Dendritic cell treated with granulocyte-macrophage colony-stimulating factor and Interleukin-4, amounts not matched to agents 40 ng/mL and 50 ng/mL, for 4 days (primary cell): ENCODE data around the gene GNG5.
A peak's percentile ranks its signal among the peaks of the same experiment; 100 is the strongest.
"Not testable (repeated sequence)": the region's sequence is repeated elsewhere in the genome, so short reads cannot be mapped to it uniquely, and the experiment has no call there.

Experiments used
- H3K27ac Mint-ChIP-seq: one replicate; pipeline ENCODE4 v1.8.0; 2022; ENCODE audit warnings: mild to moderate bottlenecking, mixed read lengths
- H3K27me3 Mint-ChIP-seq: one replicate; pipeline ENCODE4 v1.8.0; 2022; ENCODE audit warnings: mild to moderate bottlenecking, mixed read lengths
- H3K36me3 Mint-ChIP-seq: one replicate; pipeline ENCODE4 v1.8.0; 2022; ENCODE audit warnings: low read depth, mixed read lengths
- H3K4me1 Mint-ChIP-seq: one replicate; pipeline ENCODE4 v1.8.0; 2022; ENCODE audit warnings: low read depth, mixed read lengths
- H3K4me3 Mint-ChIP-seq: one replicate; pipeline ENCODE4 v1.8.0; 2022; ENCODE audit warnings: mild to moderate bottlenecking, moderate library complexity, mixed read lengths
- H3K9me3 Mint-ChIP-seq: one replicate; pipeline ENCODE4 v1.8.0; 2022; ENCODE audit warnings: mixed read lengths
- intact Hi-C: fragments of 100-400 bp; cut with micrococcal nuclease; formaldehyde crosslinking; loops from one replicate; pipeline ENCODE4 v1.15.0; 2022

Gene GNG5

DNA sequence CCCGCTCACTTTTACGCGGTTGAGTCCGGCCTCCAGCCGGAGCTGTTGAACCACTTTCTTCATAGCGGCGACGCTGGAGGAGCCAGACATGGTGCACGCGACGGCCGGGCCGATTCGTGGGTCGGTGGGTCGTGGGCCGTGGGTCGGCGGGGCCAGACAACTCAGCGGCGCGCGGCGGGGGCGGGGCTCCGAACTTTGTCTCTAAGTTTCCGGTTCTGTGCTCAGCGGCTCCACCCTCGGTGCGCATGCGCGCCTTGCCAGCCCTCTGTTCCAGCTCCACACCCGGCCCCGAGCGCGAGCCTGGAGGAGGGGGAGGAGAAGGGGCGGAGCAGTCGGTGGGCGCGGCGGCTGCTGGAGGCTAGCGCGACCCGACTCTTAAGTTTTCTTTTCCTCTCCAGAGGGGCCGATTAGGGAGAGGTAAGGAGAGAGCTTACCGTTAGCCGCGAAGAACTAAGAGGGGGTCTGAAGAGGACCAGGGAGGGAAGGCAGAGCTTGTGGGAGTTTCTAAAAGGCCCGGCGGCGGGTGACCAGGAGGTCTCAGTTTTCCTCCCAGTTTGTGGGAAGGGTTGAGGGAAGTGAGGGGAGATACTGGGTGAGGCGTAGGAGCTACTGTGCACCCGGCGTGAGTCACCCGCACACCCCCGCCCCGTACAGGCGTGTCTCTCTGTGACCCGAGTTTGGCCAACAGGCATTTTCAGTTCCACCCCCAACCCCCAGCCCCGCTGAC lies at the start of gene GNG5, which contains the start of gene SPATA1:
TSS of gene GNG5 (minus strand) at position 580 of the 727 bp plus-strand sequence. CDS start at position 90, 490 bp downstream.
TSS of gene SPATA1 (plus strand) at position 385 of the 727 bp plus-strand sequence. CDS start 9,974 bp downstream, outside the sequence.
- H3K27me3 Mint-ChIP-seq = no peaks in the 10 kb centered on the region
- peak within 1 kb of the TSS; percentile 91 for H3K4me3 Mint-ChIP-seq
- H3K27ac Mint-ChIP-seq = peak within 1 kb of the TSS; percentile 98
- H3K9me3 Mint-ChIP-seq = peaks cover 21% of the 10 kb centered on the region
- peaks cover 37% of the 10 kb centered on the region for H3K4me1 Mint-ChIP-seq
- H3K36me3 Mint-ChIP-seq = peaks cover 62% of the 10 kb centered on the region
- intact Hi-C loops = loop anchor here (1.0 to 5.0 kb wide), 4 partner anchors 68 to 204 kb away; partner anchors contain the start of genes CTBS, SAMD13 and SSX2IP

DNA sequence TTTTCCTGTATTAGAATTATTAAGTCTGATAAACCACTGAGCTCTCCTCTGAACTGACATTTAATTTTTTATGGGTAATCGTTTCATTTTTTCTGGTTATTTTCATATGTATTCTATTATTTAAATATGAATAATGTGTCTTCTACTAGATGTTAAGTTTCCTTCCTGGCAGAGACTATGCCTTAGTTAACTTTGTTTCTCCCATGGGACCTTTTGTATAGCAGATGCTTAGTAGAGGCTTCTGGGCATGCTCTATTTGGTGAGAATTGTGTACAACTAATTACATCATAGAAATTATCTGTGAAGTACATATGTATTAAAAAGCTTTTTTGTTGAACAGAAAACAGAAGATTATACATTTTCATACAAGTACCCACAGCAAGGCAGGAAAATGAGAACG lies 44.4 kb upstream of the GNG5 start:
- intact Hi-C loops = no loop called here
- Mint-ChIP-seq H3K36me3 (peaks cover 25% of the 10 kb centered on the region), H3K27ac (no peak overlapping the region), H3K4me1 (peaks cover 6% of the 10 kb centered on the region), H3K4me3 (no peak overlapping the region), H3K27me3 (no peaks in the 10 kb centered on the region), H3K9me3 (no peaks in the 10 kb centered on the region)

DNA sequence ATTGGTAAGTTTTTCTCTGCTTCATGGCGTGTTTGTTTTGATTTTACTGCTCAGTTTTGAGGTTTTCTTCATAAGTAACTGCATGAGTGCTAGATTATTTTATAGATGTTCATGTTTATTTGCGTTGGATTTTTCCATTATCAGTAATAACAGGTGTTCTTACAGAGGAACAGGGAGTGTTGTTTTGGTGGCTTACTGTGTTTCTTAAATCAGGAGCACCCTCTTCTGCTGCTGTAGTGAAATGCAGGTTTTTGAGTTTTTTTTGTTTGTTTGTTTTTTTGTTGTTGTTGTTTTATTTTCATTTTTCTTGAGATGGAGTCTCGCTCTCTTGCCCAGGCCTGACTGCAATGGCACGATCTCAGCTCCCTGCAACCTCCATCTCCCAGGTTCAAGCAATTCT lies 35.3 kb upstream of the GNG5 start:
- no peak overlapping the region for H3K4me3 Mint-ChIP-seq
- no peaks in the 10 kb centered on the region for H3K27me3 Mint-ChIP-seq
- no peak overlapping the region for H3K27ac Mint-ChIP-seq
- peaks cover 76% of the 10 kb centered on the region for H3K36me3 Mint-ChIP-seq
- no peaks in the 10 kb centered on the region for H3K4me1 Mint-ChIP-seq
- intact Hi-C loops = loop anchor here (10.0 kb wide), 2 partner anchors 213 to 397 kb away; partner anchors contain the start of gene PRKACB
- no peaks in the 10 kb centered on the region for H3K9me3 Mint-ChIP-seq

DNA sequence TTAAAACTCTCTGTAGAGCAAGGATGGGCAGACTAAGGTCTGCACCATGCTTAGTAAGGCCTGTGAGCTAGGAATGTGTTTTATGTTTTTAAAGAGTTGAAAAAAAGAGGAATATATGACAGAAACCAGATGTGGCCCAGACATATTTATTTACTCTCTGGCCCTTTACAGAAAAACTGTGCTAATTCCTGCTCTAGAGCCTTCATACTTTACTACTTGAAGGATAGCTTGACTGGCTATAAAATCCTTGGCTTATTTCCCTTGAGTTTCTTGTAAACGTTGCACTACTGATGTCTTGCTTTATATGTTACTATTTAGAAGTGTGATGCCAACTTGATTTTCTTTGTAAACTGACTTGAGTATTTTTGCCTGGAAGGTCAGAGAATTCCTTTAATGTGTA lies 34.4 kb upstream of the GNG5 start:
- no peak overlapping the region for H3K27ac Mint-ChIP-seq
- intact Hi-C loops = loop anchor here (10.0 kb wide), 2 partner anchors 214 to 396 kb away; partner anchors contain the start of gene PRKACB
- no peaks in the 10 kb centered on the region for H3K4me1 Mint-ChIP-seq
- peaks cover 78% of the 10 kb centered on the region for H3K36me3 Mint-ChIP-seq
- H3K27me3 Mint-ChIP-seq = no peaks in the 10 kb centered on the region
- H3K4me3 Mint-ChIP-seq = no peak overlapping the region
- H3K9me3 Mint-ChIP-seq = no peaks in the 10 kb centered on the region

DNA sequence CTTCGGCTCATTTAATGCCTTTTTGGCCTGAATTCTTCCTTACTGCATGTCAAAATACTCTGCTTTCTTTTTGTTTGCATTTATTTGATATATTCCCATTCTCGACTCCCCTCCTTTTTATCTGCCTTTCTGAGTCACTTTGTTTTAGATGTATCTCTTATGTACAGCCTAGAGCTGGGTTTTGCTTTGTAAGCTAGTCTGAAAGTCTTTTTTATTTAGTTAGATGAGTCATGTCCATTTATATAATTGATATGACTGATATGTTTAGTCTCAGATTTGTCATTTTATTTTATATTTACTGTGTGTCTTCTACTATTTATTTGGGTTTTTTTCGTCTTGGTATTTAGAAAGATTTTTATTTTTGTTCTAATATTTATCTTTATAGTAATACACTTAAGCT lies 33.6 kb upstream of the GNG5 start:
- no peak overlapping the region for H3K27ac Mint-ChIP-seq
- H3K4me1 Mint-ChIP-seq = no peaks in the 10 kb centered on the region
- intact Hi-C loops = loop anchor here (10.0 kb wide), 2 partner anchors 215 to 395 kb away; partner anchors contain the start of gene PRKACB
- H3K36me3 Mint-ChIP-seq = peaks cover 81% of the 10 kb centered on the region
- H3K9me3 Mint-ChIP-seq = no peaks in the 10 kb centered on the region
- H3K4me3 Mint-ChIP-seq = no peak overlapping the region
- H3K27me3 Mint-ChIP-seq = no peaks in the 10 kb centered on the region

DNA sequence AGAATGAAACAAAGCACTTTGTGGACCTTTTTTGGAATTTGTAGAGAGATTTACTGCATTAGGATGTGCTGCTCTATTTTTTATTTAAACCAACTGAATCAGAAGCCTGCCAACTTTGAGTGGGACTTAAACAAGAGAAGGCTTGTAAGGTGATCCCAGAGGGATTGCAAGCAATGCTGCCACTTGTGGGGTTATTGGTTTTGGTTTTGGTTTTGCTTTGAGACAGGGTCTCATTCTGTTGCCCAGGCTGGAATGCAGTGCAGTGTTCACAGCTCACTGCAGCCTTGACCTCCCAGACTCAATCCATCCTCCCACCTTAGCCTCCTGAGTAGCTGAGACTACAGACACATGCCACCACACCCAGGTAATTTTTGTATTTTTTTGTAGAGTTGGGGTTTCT lies 32.2 kb upstream of the GNG5 start:
- Mint-ChIP-seq H3K27ac (no peak overlapping the region), H3K4me1 (no peaks in the 10 kb centered on the region), H3K4me3 (no peak overlapping the region), H3K9me3 (no peaks in the 10 kb centered on the region), H3K36me3 (peaks cover 73% of the 10 kb centered on the region), H3K27me3 (no peaks in the 10 kb centered on the region)
- intact Hi-C loops = no loop called here

DNA sequence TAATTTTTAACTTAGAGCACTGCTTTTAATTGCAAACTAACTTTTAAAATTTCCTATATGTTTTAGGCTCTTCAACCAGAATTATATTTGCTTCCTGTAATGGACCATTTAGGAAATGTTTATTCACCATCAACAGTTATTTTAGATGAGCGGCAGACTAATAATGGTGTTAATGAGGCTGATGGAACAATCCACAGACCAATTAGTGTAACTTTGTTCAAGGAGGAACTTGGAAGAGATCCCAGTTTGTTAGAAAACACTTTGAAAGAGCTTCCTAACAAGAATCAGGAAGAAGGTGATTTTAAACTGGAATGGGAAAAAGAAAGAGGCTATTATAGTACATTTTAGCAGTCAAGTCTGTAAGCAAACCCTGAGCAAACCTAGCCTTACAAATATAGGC lies 19.4 kb upstream of the GNG5 start:
- H3K4me1 Mint-ChIP-seq = no peaks in the 10 kb centered on the region
- H3K27ac Mint-ChIP-seq = no peak overlapping the region
- intact Hi-C loops = no loop called here
- H3K27me3 Mint-ChIP-seq = no peaks in the 10 kb centered on the region
- peaks cover 8% of the 10 kb centered on the region for H3K9me3 Mint-ChIP-seq
- H3K36me3 Mint-ChIP-seq = peaks cover 34% of the 10 kb centered on the region
- H3K4me3 Mint-ChIP-seq = no peak overlapping the region

DNA sequence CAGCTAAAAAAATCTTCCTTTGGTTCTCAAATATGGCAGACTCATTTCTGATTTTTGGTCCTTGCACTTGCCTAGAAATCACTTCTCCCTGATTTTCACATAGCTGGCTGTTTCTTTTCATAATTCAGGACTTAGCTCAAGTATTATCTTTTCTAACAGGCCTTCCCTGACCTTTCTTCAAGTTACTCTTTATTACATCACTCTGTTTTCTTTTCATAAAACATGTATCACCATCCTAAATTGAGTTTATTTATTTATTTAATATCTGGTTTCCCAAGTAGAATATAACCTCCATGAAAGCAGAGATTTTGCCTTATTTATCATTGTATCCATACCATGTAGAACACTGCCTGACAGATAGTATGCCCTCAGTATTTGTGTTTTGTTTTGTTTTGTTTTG lies 18.2 kb upstream of the GNG5 start:
- H3K27me3 Mint-ChIP-seq = no peaks in the 10 kb centered on the region
- no peak overlapping the region for H3K4me3 Mint-ChIP-seq
- peaks cover 22% of the 10 kb centered on the region for H3K36me3 Mint-ChIP-seq
- peaks cover 8% of the 10 kb centered on the region for H3K9me3 Mint-ChIP-seq
- H3K27ac Mint-ChIP-seq = no peak overlapping the region
- H3K4me1 Mint-ChIP-seq = no peaks in the 10 kb centered on the region
- intact Hi-C loops = no loop called here

DNA sequence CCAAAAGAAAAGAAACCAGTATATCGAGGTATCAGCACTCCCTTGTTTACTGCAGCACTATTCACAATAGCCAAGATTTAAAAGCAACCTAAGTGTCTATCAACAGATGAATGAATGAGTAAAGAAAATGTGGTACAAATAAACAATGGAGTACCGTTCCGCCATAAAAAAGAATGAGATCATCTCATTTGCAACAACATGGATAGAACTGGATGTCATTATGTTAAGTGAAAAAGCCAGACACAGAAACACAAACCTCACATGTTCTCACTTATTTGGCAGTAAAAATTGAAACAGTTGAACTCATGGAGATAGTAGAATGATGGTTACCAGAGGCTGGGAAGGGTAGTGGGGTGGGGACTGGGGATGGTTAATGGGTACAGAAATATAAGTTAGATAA lies 4.3 kb upstream of the GNG5 start:
- peaks cover 21% of the 10 kb centered on the region for H3K9me3 Mint-ChIP-seq
- H3K27me3 Mint-ChIP-seq = no peaks in the 10 kb centered on the region
- no peak overlapping the region for H3K27ac Mint-ChIP-seq
- peaks cover 40% of the 10 kb centered on the region for H3K36me3 Mint-ChIP-seq
- intact Hi-C loops = no loop called here
- peaks cover 11% of the 10 kb centered on the region for H3K4me1 Mint-ChIP-seq
- H3K4me3 Mint-ChIP-seq = no peak overlapping the region

DNA sequence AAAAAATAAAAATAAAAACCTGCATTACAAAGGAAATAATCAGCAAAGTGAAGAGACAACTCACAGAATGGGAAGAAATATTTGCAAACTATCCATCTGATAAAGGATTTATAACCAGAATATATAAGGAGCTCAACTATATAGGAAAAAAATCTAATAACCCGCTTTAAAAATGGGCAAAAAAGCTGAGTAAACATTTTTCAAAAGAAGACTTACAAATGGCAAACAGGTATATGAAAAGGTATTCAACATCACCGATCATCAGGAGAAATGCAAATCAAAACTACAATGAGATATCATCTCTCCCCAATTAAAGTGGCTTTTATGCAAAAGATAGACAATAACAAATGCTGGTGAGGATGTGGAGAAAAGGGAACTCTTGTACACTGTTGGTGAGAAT lies 3.8 kb upstream of the GNG5 start:
- Mint-ChIP-seq H3K4me1 (peaks cover 11% of the 10 kb centered on the region), H3K27me3 (no peaks in the 10 kb centered on the region), H3K36me3 (peaks cover 45% of the 10 kb centered on the region), H3K9me3 (peaks cover 21% of the 10 kb centered on the region), H3K4me3 (no peak overlapping the region), H3K27ac (no peak overlapping the region)
- intact Hi-C loops = no loop called here

DNA sequence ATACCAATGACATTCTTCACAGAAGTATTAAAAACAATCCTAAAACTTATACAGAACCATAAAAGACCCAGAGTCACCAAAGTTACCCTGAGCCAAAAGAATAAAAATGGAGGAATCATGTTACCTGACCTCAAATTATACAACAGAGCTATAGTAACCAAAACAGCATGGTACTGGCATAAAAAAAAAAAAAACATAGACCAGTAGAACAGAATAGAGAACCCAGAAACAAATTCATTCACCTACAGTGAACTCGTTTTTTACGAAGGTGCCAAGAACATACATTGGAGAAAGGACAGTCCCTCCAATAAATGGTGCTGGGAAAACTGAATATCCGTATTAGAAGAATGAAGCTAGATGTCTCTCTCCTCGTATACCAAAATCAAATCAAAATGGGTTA lies 2.6 kb upstream of the GNG5 start:
- H3K9me3 Mint-ChIP-seq = peaks cover 21% of the 10 kb centered on the region
- H3K27me3 Mint-ChIP-seq = no peaks in the 10 kb centered on the region
- intact Hi-C loops = loop anchor here (5.0 kb wide), 1 partner anchor 207 kb away; the partner anchor contains the start of gene SAMD13
- peaks cover 18% of the 10 kb centered on the region for H3K4me1 Mint-ChIP-seq
- peaks cover 55% of the 10 kb centered on the region for H3K36me3 Mint-ChIP-seq
- no peak overlapping the region for H3K27ac Mint-ChIP-seq
- H3K4me3 Mint-ChIP-seq = no peak overlapping the region

DNA sequence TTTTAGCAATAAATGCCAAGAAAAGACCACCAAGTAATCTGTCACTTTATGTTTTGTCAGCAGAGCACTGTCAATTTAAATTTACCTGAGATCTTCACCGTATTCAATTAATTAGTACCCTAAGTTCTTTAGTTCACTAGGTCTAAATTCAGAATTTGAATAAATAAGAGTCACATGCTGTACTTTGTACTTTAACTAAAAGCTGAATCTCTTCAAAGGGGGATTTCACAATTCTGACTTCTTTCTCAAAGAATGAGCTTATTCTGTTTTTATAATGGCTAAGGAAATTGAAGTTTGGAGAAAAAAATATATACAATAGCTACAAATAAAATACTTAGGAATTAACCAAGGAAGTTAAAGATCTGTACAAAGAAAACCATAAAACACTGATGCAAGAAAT lies 2.1 kb upstream of the GNG5 start:
- Mint-ChIP-seq H3K36me3 (peaks cover 55% of the 10 kb centered on the region), H3K4me3 (no peak overlapping the region)

DNA sequence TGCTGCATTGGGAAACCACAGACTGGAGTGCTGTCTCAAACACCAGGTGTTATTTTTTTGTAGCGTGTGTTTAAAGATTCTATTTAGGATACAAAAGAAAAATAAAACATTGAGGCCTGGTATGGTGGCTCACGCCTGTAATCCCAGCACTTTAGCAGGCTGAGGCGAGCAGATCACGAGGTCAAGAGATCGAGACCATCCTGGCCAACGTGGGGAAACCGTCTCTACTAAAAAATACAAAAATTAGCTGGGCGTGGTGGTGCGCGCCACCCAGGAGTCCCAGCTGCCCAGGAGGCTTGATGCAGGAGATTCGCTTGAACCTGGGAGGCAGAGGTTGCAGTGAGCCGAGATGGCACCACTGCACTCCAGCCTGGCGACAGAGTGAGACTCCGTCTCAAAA lies 1.5 kb upstream of the GNG5 start:
- H3K27ac Mint-ChIP-seq, H3K27me3 Mint-ChIP-seq: not testable (repeated sequence)
- Mint-ChIP-seq H3K36me3 (peaks cover 55% of the 10 kb centered on the region), H3K4me1 (peaks cover 29% of the 10 kb centered on the region), H3K4me3 (peak overlapping the region; percentile 6), H3K9me3 (peaks cover 21% of the 10 kb centered on the region)
- intact Hi-C loops = loop anchor here (2.0 to 5.0 kb wide), 3 partner anchors 113 to 206 kb away; partner anchors contain the start of genes SAMD13 and SSX2IP

More for the DNA sequence above, 2.1 kb upstream of the GNG5 start:
- intact Hi-C loops = loop anchor here (5.0 kb wide), 1 partner anchor 206 kb away; the partner anchor contains the start of gene SAMD13
- Mint-ChIP-seq H3K4me1 (peaks cover 23% of the 10 kb centered on the region), H3K27ac (no peak overlapping the region), H3K27me3 (no peaks in the 10 kb centered on the region), H3K9me3 (peaks cover 21% of the 10 kb centered on the region)

DNA sequence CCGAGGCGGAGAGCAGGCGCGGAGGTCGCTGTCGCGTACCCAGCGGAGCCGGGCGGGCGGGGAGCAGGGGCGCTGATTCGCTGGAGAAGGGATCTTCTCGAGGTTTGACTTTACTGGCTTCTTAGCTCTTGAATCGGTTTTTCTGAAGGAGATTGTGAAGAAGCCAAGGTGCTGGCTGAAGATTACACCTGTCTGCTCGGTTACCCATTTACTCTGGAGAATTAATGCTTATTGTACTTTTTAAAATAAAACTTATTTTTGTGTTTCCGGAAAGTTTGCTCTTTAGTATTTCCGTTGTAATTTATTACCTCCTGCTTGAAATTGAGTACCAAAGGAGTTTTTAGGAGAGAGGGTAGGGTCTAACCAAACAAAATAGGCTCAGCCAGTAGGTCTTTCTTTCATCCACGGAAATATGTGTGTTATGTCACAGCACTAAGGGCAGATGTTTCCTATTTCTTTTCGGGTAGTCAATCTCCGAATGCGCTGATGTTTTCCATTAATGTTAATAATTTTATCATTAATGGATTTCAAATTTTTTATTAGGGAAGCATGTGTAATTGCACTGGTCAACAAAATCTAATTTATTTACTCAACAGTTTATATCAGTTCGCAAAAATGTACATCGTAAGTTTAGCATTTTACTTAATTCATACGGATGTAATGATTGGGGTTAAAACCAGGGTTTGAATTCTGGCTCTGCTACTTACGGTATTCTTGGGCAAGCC lies 510 bp upstream of the GNG5 start:
- peak overlapping the region; percentile 91 for H3K4me3 Mint-ChIP-seq
- intact Hi-C loops = loop anchor here (1.0 to 5.0 kb wide), 4 partner anchors 67 to 205 kb away; partner anchors contain the start of genes CTBS, SAMD13 and SSX2IP

More for the DNA sequence above, 510 bp upstream of the GNG5 start:
- Mint-ChIP-seq H3K27ac (peak overlapping the region; percentile 98), H3K9me3 (peaks cover 21% of the 10 kb centered on the region), H3K4me1 (peaks cover 30% of the 10 kb centered on the region), H3K27me3 (no peaks in the 10 kb centered on the region), H3K36me3 (peaks cover 55% of the 10 kb centered on the region)
